ENCODE results near the gene SPEF1. TPM values are rescaled to one million over a fixed set of nuclear protein-coding genes. Genes with fewer than 3 reads are reported as not detected.

The SPEF1 gene
- total and polyA plus RNA-seq, 10 donors: 0.06 to 0.11 TPM; not detected in 8

DNA sequence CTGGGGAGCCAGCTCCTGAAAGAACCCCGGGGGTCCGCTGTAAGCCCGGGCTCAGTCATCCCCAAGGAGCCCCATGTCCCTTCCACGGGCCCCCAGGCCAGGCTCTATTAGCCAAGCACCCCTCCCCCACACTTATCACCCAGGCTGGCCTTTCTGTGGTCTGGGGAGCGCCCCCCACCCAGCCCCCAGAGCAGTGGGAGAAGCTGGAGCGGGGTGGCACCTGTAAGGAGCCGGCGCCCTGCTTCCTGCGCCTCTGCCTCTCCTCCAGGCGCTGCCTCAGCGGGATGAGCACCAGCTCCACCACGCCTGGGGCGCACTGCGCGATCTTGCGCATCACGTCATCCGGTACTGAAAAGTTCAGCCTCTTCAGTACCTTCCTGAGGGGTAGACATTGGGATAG lies 2.3 kb downstream of the SPEF1 start:
- peak; percentile 74 for DNase-seq
- Histone ChIP-seq H3K27ac (no peak overlapping the region), H3K4me3 (no peak overlapping the region), H3K27me3 (replicated peaks in 1 of 7) (peaks cover 0 to 20% (median 0%) of the 10 kb centered on the region in 7 donors), H3K4me1 (peaks cover 20 to 65% (median 45%) of the 10 kb centered on the region in 6 donors), H3K9me3 (no peaks in the 10 kb centered on the region), H3K36me3 (peaks cover 0 to 15% (median 0%) of the 10 kb centered on the region in 6 donors)
- WGBS, 5 donors: 35 to 56% (median 38%) methylated on average over 17 to 18 of the region's 18 CpGs
- intact Hi-C loops (cut with DNase I; ENCODE audit: low total_unique reads): no loop called here
- TF ChIP-seq, protein P1, sequence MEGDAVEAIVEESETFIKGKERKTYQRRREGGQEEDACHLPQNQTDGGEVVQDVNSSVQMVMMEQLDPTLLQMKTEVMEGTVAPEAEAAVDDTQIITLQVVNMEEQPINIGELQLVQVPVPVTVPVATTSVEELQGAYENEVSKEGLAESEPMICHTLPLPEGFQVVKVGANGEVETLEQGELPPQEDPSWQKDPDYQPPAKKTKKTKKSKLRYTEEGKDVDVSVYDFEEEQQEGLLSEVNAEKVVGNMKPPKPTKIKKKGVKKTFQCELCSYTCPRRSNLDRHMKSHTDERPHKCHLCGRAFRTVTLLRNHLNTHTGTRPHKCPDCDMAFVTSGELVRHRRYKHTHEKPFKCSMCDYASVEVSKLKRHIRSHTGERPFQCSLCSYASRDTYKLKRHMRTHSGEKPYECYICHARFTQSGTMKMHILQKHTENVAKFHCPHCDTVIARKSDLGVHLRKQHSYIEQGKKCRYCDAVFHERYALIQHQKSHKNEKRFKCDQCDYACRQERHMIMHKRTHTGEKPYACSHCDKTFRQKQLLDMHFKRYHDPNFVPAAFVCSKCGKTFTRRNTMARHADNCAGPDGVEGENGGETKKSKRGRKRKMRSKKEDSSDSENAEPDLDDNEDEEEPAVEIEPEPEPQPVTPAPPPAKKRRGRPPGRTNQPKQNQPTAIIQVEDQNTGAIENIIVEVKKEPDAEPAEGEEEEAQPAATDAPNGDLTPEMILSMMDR (IDR thresholded peaks at IDR 0.05 in 8 of 11, conservative IDR thresholded peaks at IDR 0.05 in 3 of 11): no peak
- TF ChIP-seq POLR2AphosphoS5 (IDR thresholded peaks at IDR 0.05) (no peak), POLR2A (IDR thresholded peaks at IDR 0.05) (no peak)

DNA sequence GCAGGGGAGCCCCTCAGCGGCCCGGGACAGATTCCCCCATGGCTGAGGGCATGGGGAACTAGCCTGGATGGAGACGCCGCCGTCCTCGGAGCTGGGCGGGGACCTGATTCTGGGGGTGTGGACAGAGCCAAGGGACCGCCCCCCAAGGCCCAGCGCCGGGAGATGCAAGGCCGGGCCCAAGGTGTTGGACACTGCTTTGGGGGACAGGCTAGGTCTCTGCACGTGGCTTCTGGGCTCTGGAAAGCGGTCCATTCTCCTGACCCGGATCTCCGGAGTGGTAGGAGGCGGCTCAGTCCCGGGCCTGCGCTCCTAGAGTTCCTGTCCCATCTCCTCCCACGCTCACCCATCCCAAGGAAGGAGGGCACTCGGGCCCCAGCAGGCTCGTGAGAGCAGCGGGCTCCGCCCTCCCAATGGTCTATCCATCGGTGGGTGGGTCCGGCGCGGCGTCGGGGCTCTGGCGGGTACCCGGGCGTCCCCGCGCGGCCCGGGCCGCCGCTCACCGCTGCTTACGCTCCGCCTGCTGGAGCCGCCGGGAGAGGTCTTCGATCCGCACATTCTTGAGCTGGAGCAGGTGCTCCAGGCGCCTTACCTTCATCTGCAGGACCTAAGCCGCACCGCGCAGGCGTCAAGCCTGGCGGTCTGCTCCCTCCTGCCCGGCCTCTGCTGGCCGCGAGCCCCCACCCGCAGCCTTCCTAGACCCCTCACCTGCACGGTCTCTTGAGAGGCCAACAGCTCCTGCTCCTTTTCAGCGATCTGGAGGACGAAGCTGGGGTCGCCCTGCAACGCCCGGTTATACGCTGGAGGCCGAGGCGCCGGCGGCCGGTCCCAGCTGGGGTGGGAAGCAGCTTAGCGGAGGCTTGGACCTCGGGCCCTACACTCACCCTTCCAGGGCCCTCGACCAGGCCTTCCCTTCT lies 3.3 kb downstream of the SPEF1 start:
- Histone ChIP-seq H3K36me3 (peaks cover 0 to 6% (median 0%) of the 10 kb centered on the region in 6 donors), H3K4me1 (peaks cover 17 to 55% (median 35%) of the 10 kb centered on the region in 6 donors), H3K9me3 (no peaks in the 10 kb centered on the region), H3K4me3 (peak overlapping the region; percentile 42 to 84 (median 54)), H3K27me3 (replicated peaks in 1 of 7) (peaks cover 0 to 20% (median 0%) of the 10 kb centered on the region in 7 donors), H3K27ac (peak overlapping the region in 5 of 8 donors; percentile 13 to 79 (median 46))
- peak; percentile 94 for DNase-seq
- intact Hi-C loops (cut with DNase I; ENCODE audit: low total_unique reads): no loop called here
- WGBS, 5 donors: 0 to 4% (median 3%) methylated on average over 44 to 70 of the region's 70 CpGs
- peak; percentile 27 to 65 (median 58) for TF ChIP-seq POLR2AphosphoS5 (IDR thresholded peaks at IDR 0.05)
- TF ChIP-seq, protein P1 (IDR thresholded peaks at IDR 0.05 in 8 of 11, conservative IDR thresholded peaks at IDR 0.05 in 3 of 11): no peak

DNA sequence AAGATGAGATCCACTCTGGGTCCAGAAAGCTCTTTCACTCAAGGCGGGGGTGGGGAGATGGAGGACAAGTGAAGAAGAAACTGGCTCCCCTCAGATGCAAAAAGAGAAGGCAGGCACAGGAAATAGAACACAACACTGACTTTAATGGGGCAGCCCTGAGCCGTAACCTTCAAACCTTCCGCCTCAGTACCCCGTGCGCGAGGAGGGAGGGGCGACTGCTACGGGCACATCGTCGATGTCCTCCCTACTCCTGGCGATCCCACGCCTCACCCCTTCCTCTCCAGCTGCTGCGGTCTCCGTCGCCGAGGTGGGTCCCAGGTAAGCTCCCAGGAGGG lies 3.9 kb downstream of the SPEF1 start:
- no peak for DNase-seq
- 3 to 9% (median 8%) methylated on average over 9 to 16 of the region's 16 CpGs for WGBS, 5 donors
- H3K36me3 ChIP-seq: no peaks in the 10 kb centered on the region
- H3K4me3 ChIP-seq: peak overlapping the region; percentile 42 to 84 (median 54)
- H3K4me1 ChIP-seq: peaks cover 17 to 49% (median 34%) of the 10 kb centered on the region in 6 donors
- peaks cover 0 to 20% (median 0%) of the 10 kb centered on the region in 7 donors for H3K27me3 ChIP-seq (replicated peaks in 1 of 7)
- no peak for TF ChIP-seq POLR2AphosphoS5 (IDR thresholded peaks at IDR 0.05)
- TF ChIP-seq POLR2A (IDR thresholded peaks at IDR 0.05): no peak
- TF ChIP-seq, protein P1 (IDR thresholded peaks at IDR 0.05 in 8 of 11, conservative IDR thresholded peaks at IDR 0.05 in 3 of 11): no peak
- peak overlapping the region in 5 of 8 donors; percentile 13 to 79 (median 46) for H3K27ac ChIP-seq
- no peaks in the 10 kb centered on the region for H3K9me3 ChIP-seq
- intact Hi-C loops (cut with DNase I; ENCODE audit: low total_unique reads): no loop called here

DNA sequence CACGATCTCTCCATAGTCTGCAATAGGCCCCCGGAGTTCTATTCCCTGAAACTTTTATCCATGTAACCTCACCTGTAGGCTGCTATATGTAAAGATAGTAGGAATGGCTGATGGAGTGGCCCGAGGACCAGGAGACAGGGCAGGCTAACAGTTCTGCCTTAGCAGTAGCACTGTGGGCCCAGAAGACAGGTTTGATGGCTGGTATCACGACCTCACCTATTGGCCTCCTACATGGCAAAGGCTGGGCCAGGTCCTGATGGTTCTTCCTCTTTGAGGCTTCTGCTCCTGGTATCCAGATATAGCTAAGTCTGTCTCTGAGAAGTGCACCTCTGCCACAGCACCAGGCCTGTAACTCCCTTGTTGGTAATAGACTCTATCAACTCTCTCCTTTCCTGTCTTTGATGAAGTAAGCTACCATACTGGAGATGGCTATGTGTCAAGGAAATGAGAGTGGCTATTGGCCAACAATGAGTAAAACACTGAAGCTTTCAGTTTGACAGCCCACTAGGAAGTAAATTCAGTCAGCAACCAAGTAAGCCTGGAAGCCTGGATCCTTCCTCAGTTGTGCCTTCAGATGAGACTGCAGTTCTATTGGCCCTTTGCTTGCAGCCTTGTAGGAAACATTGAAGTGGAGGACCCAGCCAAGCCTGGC lies 5.7 kb downstream of the SPEF1 start:
- WGBS, 5 donors: 80 to 96% (median 90%) methylated on average over 4 of the region's 4 CpGs
- H3K27me3 ChIP-seq (replicated peaks in 1 of 7): peaks cover 0 to 20% (median 0%) of the 10 kb centered on the region in 7 donors
- intact Hi-C loops (cut with DNase I; ENCODE audit: low total_unique reads): no loop called here
- H3K4me1 ChIP-seq: peaks cover 8 to 34% (median 24%) of the 10 kb centered on the region in 6 donors
- no peaks in the 10 kb centered on the region for H3K9me3 ChIP-seq
- DNase-seq: peak; percentile 54
- no peaks in the 10 kb centered on the region for H3K36me3 ChIP-seq
- TF ChIP-seq POLR2AphosphoS5 (IDR thresholded peaks at IDR 0.05) (no peak), POLR2A (IDR thresholded peaks at IDR 0.05) (no peak)
- TF ChIP-seq, protein P1 (IDR thresholded peaks at IDR 0.05 in 8 of 11, conservative IDR thresholded peaks at IDR 0.05 in 3 of 11): no peak
- no peak overlapping the region for H3K27ac ChIP-seq
- no peak overlapping the region for H3K4me3 ChIP-seq
